ENCODE measurements around the gene MBOAT7.

DNA sequence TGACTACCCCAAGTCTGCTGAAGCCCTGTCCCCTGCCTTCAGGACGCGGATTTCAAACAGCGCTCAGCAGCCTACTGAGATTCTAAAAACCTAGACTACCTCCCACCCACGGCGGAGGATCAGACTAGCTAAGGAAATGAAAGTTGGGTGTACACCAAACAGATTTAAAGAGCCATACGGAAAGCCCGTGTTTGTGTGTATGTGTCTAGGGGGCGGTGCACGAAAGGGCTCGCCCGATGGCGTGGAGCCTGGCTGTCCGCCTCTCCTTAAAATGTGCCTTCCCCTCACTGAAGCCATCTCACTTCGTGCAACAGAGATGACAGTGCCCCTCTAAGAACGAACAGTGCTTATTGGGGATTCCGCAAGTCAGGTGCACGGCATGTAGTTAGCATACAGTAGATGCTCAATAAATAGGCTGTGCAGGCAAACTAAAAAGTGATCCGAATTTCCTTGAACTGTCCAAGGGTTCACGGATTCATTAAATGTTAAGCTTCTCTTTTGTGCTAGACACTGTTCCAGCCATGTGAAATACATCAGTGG is 30.5 kb downstream of the MBOAT7 start:
- TF ChIP-seq, protein P1, sequence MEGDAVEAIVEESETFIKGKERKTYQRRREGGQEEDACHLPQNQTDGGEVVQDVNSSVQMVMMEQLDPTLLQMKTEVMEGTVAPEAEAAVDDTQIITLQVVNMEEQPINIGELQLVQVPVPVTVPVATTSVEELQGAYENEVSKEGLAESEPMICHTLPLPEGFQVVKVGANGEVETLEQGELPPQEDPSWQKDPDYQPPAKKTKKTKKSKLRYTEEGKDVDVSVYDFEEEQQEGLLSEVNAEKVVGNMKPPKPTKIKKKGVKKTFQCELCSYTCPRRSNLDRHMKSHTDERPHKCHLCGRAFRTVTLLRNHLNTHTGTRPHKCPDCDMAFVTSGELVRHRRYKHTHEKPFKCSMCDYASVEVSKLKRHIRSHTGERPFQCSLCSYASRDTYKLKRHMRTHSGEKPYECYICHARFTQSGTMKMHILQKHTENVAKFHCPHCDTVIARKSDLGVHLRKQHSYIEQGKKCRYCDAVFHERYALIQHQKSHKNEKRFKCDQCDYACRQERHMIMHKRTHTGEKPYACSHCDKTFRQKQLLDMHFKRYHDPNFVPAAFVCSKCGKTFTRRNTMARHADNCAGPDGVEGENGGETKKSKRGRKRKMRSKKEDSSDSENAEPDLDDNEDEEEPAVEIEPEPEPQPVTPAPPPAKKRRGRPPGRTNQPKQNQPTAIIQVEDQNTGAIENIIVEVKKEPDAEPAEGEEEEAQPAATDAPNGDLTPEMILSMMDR (IDR thresholded peaks at IDR 0.05), result no peak
- TF ChIP-seq CHD2 (IDR thresholded peaks at IDR 0.05; ENCODE audit: low read length, partially characterized antibody) (no peak), GABPA (IDR thresholded peaks at IDR 0.05; ENCODE audit: low read depth) (no peak), RFX5 (IDR thresholded peaks at IDR 0.05; ENCODE audit: low read length) (no peak)
- TF ChIP-seq, protein P2, sequence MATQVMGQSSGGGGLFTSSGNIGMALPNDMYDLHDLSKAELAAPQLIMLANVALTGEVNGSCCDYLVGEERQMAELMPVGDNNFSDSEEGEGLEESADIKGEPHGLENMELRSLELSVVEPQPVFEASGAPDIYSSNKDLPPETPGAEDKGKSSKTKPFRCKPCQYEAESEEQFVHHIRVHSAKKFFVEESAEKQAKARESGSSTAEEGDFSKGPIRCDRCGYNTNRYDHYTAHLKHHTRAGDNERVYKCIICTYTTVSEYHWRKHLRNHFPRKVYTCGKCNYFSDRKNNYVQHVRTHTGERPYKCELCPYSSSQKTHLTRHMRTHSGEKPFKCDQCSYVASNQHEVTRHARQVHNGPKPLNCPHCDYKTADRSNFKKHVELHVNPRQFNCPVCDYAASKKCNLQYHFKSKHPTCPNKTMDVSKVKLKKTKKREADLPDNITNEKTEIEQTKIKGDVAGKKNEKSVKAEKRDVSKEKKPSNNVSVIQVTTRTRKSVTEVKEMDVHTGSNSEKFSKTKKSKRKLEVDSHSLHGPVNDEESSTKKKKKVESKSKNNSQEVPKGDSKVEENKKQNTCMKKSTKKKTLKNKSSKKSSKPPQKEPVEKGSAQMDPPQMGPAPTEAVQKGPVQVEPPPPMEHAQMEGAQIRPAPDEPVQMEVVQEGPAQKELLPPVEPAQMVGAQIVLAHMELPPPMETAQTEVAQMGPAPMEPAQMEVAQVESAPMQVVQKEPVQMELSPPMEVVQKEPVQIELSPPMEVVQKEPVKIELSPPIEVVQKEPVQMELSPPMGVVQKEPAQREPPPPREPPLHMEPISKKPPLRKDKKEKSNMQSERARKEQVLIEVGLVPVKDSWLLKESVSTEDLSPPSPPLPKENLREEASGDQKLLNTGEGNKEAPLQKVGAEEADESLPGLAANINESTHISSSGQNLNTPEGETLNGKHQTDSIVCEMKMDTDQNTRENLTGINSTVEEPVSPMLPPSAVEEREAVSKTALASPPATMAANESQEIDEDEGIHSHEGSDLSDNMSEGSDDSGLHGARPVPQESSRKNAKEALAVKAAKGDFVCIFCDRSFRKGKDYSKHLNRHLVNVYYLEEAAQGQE (IDR thresholded peaks at IDR 0.05; ENCODE audit: low read depth, low read length), result no peak
- TF ChIP-seq, protein P3, sequence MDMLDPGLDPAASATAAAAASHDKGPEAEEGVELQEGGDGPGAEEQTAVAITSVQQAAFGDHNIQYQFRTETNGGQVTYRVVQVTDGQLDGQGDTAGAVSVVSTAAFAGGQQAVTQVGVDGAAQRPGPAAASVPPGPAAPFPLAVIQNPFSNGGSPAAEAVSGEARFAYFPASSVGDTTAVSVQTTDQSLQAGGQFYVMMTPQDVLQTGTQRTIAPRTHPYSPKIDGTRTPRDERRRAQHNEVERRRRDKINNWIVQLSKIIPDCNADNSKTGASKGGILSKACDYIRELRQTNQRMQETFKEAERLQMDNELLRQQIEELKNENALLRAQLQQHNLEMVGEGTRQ (IDR thresholded peaks at IDR 0.05; ENCODE audit: borderline replicate concordance, low read depth, low read length), result no peak
- TF ChIP-seq, protein P4, sequence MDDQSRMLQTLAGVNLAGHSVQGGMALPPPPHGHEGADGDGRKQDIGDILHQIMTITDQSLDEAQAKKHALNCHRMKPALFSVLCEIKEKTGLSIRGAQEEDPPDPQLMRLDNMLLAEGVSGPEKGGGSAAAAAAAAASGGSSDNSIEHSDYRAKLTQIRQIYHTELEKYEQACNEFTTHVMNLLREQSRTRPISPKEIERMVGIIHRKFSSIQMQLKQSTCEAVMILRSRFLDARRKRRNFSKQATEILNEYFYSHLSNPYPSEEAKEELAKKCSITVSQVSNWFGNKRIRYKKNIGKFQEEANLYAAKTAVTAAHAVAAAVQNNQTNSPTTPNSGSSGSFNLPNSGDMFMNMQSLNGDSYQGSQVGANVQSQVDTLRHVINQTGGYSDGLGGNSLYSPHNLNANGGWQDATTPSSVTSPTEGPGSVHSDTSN (IDR thresholded peaks at IDR 0.05), result no peak
- TF ChIP-seq, protein P5, sequence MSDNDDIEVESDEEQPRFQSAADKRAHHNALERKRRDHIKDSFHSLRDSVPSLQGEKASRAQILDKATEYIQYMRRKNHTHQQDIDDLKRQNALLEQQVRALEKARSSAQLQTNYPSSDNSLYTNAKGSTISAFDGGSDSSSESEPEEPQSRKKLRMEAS (IDR thresholded peaks at IDR 0.05; ENCODE audit: low read depth), result no peak

Data from SK-N-SH (cell line).